Astrocyte (in vitro differentiated cells and primary cell): ENCODE data around the gene PROSER2. TPM values are rescaled to one million over a fixed set of nuclear protein-coding genes. Genes with fewer than 3 reads are reported as not detected.

Experiments
- DNase-seq: peaks from one replicate; pipeline ENCODE4 v3.0.0-alpha.2; 2010; ENCODE audit warnings: low read depth
- FAIRE-seq: peaks from 2 replicates; lab custom pipeline; 2011; peaks lifted over from hg19 to GRCh38; lab: Jason Lieb, UNC
- H2AFZ ChIP-seq: 2 replicates; pipeline ENCODE4 v1.6.0; 2012; ENCODE audit warnings: low read depth, low read length, inconsistent platforms
- H3K27ac ChIP-seq: 2 replicates; pipeline ENCODE4 v1.5.1; 2011; ENCODE audit warnings: low read depth, low read length, inconsistent platforms
- H3K27me3 ChIP-seq: 2 replicates; pipeline ENCODE4 v1.6.0; 2011; ENCODE audit warnings: low read length, inconsistent platforms; ENCODE audit not compliant: insufficient read depth
- H3K36me3 ChIP-seq: 2 replicates; pipeline ENCODE4 v1.5.1; 2011; ENCODE audit warnings: low read length, inconsistent platforms; ENCODE audit not compliant: insufficient read depth
- H3K4me1 ChIP-seq: 2 replicates; pipeline ENCODE4 v1.5.1; 2011; ENCODE audit warnings: low read length, inconsistent platforms; ENCODE audit not compliant: insufficient read depth
- H3K4me2 ChIP-seq: 2 replicates; pipeline ENCODE4 v1.6.0; 2012; ENCODE audit warnings: low read length, inconsistent platforms
- H3K4me3 ChIP-seq: 2 replicates; pipeline ENCODE4 v1.5.1; 2011; ENCODE audit warnings: low read depth, mild to moderate bottlenecking, low read length, inconsistent platforms; ENCODE audit not compliant: insufficient read depth
- H3K79me2 ChIP-seq: 2 replicates; pipeline ENCODE4 v1.6.0; 2012; ENCODE audit warnings: mild to moderate bottlenecking, low read length, inconsistent platforms; ENCODE audit not compliant: insufficient read depth
- H3K9ac ChIP-seq: 2 replicates; pipeline ENCODE4 v1.6.0; 2012; ENCODE audit warnings: mild to moderate bottlenecking, low read length, inconsistent platforms
- H3K9me3 ChIP-seq: 2 replicates; pipeline ENCODE4 v1.5.1; 2012; ENCODE audit warnings: low read depth, mild to moderate bottlenecking, low read length, inconsistent platforms; ENCODE audit not compliant: insufficient read depth
- H4K20me1 ChIP-seq: 2 replicates; pipeline ENCODE4 v1.6.0; 2012; ENCODE audit warnings: low read length, inconsistent platforms; ENCODE audit not compliant: insufficient read depth
- H3K27ac Mint-ChIP-seq: one replicate; pipeline ENCODE4 v1.8.0; 2021; ENCODE audit warnings: mild to moderate bottlenecking, mixed read lengths; ENCODE audit not compliant: unreplicated experiment
- H3K27me3 Mint-ChIP-seq: one replicate; pipeline ENCODE4 v1.8.0; 2021; ENCODE audit warnings: low read depth, mixed read lengths; ENCODE audit not compliant: unreplicated experiment
- H3K36me3 Mint-ChIP-seq: one replicate; pipeline ENCODE4 v1.8.0; 2021; ENCODE audit warnings: low read depth, mixed read lengths; ENCODE audit not compliant: unreplicated experiment
- H3K4me1 Mint-ChIP-seq: one replicate; pipeline ENCODE4 v1.8.0; 2021; ENCODE audit warnings: low read depth, mixed read lengths; ENCODE audit not compliant: unreplicated experiment
- H3K4me3 Mint-ChIP-seq: one replicate; pipeline ENCODE4 v1.8.0; 2021; ENCODE audit warnings: mild to moderate bottlenecking, moderate library complexity, mixed read lengths; ENCODE audit not compliant: unreplicated experiment
- H3K9me3 Mint-ChIP-seq: one replicate; pipeline ENCODE4 v1.8.0; 2021; ENCODE audit warnings: mild to moderate bottlenecking, mixed read lengths; ENCODE audit not compliant: unreplicated experiment
- EZH2 ChIP-seq: IDR thresholded peaks from 2 replicates; pipeline ENCODE4 v1.6.1; 2012; ENCODE audit warnings: mild to moderate bottlenecking, low read length, inconsistent platforms; ENCODE audit not compliant: insufficient read depth
- total RNA-seq: library from RNA; stranded (reverse); gene quantifications from 2 replicates; pipeline ENCODE4 v1.2.1, GENCODE V29; 2021
- TF ChIP-seq, protein P1 (sequence below): IDR thresholded peaks from 2 replicates; pipeline ENCODE4 v1.5.1; 2011; ENCODE audit warnings: low read depth, mild to moderate bottlenecking, inconsistent platforms, low read length, moderate library complexity; ENCODE audit not compliant: insufficient read depth

Gene PROSER2
- total RNA-seq, 1 donor from 2014 or later: 12.1 TPM

- H3K27ac Mint-ChIP-seq: no peak overlapping the region
- H3K27me3 Mint-ChIP-seq: no peaks in the 10 kb centered on the region
- no peak for FAIRE-seq
Observed at GRCh38 chr10:11846542-11846941, 23.4 kb downstream of the PROSER2 start.

DNA sequence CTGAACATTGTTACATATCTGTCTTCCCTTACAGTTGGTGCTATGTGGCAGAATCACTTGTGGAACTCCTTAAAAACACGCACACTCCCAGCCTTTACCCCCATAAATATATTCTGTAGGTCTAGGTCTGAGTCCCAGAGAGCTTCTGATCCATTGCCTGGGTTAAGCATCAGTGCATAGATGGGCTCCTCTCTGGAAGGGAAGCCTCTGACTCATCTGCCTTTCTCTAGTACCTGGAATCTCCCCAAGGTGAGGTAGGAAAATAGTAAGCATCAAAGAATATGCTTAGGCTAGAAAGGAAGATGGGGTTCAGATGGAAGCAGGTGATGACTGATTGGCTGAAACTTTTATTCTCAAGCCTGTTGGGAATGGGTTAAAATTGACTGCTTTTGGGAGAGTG lies 26.1 kb downstream of the PROSER2 start:
- no peak overlapping the region for H3K27ac ChIP-seq
- H3K36me3 ChIP-seq: peaks cover 3% of the 10 kb centered on the region
- no peak overlapping the region for H3K9ac ChIP-seq
- no peak for DNase-seq
- FAIRE-seq: no peak
- no peak overlapping the region for H3K4me3 ChIP-seq
- Mint-ChIP-seq H3K36me3 (peaks cover 7% of the 10 kb centered on the region), H3K4me1 (no peaks in the 10 kb centered on the region), H3K27me3 (no peaks in the 10 kb centered on the region), H3K9me3 (no peaks in the 10 kb centered on the region), H3K4me3 (no peak overlapping the region), H3K27ac (no peak overlapping the region)
- no peaks in the 10 kb centered on the region for H3K79me2 ChIP-seq
- no peaks in the 10 kb centered on the region for H3K9me3 ChIP-seq
- no peaks in the 10 kb centered on the region for H3K4me1 ChIP-seq
- no peak overlapping the region for H2AFZ ChIP-seq
- H3K4me2 ChIP-seq: no peak overlapping the region
- TF ChIP-seq EZH2: no peak
- TF ChIP-seq, protein P1, sequence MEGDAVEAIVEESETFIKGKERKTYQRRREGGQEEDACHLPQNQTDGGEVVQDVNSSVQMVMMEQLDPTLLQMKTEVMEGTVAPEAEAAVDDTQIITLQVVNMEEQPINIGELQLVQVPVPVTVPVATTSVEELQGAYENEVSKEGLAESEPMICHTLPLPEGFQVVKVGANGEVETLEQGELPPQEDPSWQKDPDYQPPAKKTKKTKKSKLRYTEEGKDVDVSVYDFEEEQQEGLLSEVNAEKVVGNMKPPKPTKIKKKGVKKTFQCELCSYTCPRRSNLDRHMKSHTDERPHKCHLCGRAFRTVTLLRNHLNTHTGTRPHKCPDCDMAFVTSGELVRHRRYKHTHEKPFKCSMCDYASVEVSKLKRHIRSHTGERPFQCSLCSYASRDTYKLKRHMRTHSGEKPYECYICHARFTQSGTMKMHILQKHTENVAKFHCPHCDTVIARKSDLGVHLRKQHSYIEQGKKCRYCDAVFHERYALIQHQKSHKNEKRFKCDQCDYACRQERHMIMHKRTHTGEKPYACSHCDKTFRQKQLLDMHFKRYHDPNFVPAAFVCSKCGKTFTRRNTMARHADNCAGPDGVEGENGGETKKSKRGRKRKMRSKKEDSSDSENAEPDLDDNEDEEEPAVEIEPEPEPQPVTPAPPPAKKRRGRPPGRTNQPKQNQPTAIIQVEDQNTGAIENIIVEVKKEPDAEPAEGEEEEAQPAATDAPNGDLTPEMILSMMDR: no peak
- H3K27me3 ChIP-seq: no peaks in the 10 kb centered on the region
- H4K20me1 ChIP-seq: no peaks in the 10 kb centered on the region

More at GRCh38 chr10:11846542-11846941, 23.4 kb downstream of the PROSER2 start:
- Histone ChIP-seq H3K79me2 (no peaks in the 10 kb centered on the region), H3K4me3 (no peak overlapping the region), H3K36me3 (no peaks in the 10 kb centered on the region), H4K20me1 (no peaks in the 10 kb centered on the region), H3K9ac (no peak overlapping the region), H3K9me3 (no peaks in the 10 kb centered on the region), H2AFZ (no peak overlapping the region), H3K27me3 (no peaks in the 10 kb centered on the region), H3K4me2 (no peak overlapping the region), H3K4me1 (no peaks in the 10 kb centered on the region), H3K27ac (no peak overlapping the region)
- H3K4me1 Mint-ChIP-seq: no peaks in the 10 kb centered on the region
- no peak for DNase-seq
- no peaks in the 10 kb centered on the region for H3K9me3 Mint-ChIP-seq
- peaks cover 7% of the 10 kb centered on the region for H3K36me3 Mint-ChIP-seq
- TF ChIP-seq, protein P1: no peak
- no peak for TF ChIP-seq EZH2
- H3K4me3 Mint-ChIP-seq: no peak overlapping the region

- Histone ChIP-seq H4K20me1 (no peaks in the 10 kb centered on the region), H3K4me2 (no peak overlapping the region), H3K27ac (no peak overlapping the region), H3K4me3 (no peak overlapping the region), H3K9ac (no peak overlapping the region), H3K4me1 (no peaks in the 10 kb centered on the region), H3K9me3 (no peaks in the 10 kb centered on the region), H3K27me3 (no peaks in the 10 kb centered on the region), H3K36me3 (peaks cover 3% of the 10 kb centered on the region), H3K79me2 (no peaks in the 10 kb centered on the region), H2AFZ (no peak overlapping the region)
- no peak for FAIRE-seq
- peaks cover 9% of the 10 kb centered on the region for H3K36me3 Mint-ChIP-seq
- no peak for TF ChIP-seq EZH2
- TF ChIP-seq, protein P1: no peak
- DNase-seq: no peak
- no peak overlapping the region for H3K4me3 Mint-ChIP-seq
- H3K4me1 Mint-ChIP-seq: no peaks in the 10 kb centered on the region
- no peak overlapping the region for H3K27ac Mint-ChIP-seq
- H3K27me3 Mint-ChIP-seq: no peaks in the 10 kb centered on the region
- H3K9me3 Mint-ChIP-seq: no peaks in the 10 kb centered on the region
Observed at GRCh38 chr10:11849911-11850310, 26.8 kb downstream of the PROSER2 start.
